HG03095 (cell line): ENCODE results near the gene TRIM52.
"Not testable (repeated sequence)": the region's sequence is repeated elsewhere in the genome, so short reads cannot be mapped to it uniquely, and the experiment has no call there.

Experiments used
- ATAC-seq: cut with Tn5 transposase; IDR thresholded peaks from one replicate; pipeline ENCODE4 v1.9.1; 2021; ENCODE audit warnings: moderate library complexity; ENCODE audit not compliant: unreplicated experiment

TRIM52 gene

GRCh38 chr5:181217111-181217802 is 43.7 kb downstream of the TRIM52 start:
- ATAC-seq: peak; percentile 36

- no peak for ATAC-seq
Measured at GRCh38 chr5:181215997-181216989, 44.6 kb downstream of the TRIM52 start.

- ATAC-seq: not testable (repeated sequence)
Measured at GRCh38 chr5:181214249-181214648, 46.7 kb downstream of the TRIM52 start.

- ATAC-seq: no peak
Measured at GRCh38 chr5:181212934-181213333, 48.0 kb downstream of the TRIM52 start.

- ATAC-seq: no peak
Measured at GRCh38 chr5:181212080-181212479, 48.9 kb downstream of the TRIM52 start.

- ATAC-seq: no peak
Measured at GRCh38 chr5:181211208-181211607, 49.7 kb downstream of the TRIM52 start.

- not testable (repeated sequence) for ATAC-seq
Measured at GRCh38 chr5:181210698-181211097, 50.2 kb downstream of the TRIM52 start.

GRCh38 chr5:181210148-181210547 is 50.8 kb downstream of the TRIM52 start:
- ATAC-seq: not testable (repeated sequence)

- not testable (repeated sequence) for ATAC-seq
Measured at GRCh38 chr5:181209006-181209405, 51.9 kb downstream of the TRIM52 start.

- ATAC-seq: no peak
Measured at GRCh38 chr5:181207960-181208253, 53.0 kb downstream of the TRIM52 start.

GRCh38 chr5:181207214-181207959 is 53.6 kb downstream of the TRIM52 start:
- ATAC-seq: no peak

GRCh38 chr5:181205761-181206649 is 54.9 kb downstream of the TRIM52 start:
- no peak for ATAC-seq
